Endothelial cell of umbilical vein (primary cell): ENCODE results near the gene GLRX. TPM values are rescaled to one million over a fixed set of nuclear protein-coding genes. Genes with fewer than 3 reads are reported as not detected.

ENCODE experiments used
- BruUV-seq: library from RNA; stranded (reverse); fragments of 400-500 nt; replicated peaks from 2 replicates; lab custom pipeline; 2021; lab: Mats Ljungman, UMichigan
- CTCF ChIA-PET: fragments of 300-600, 350-600 bp; sonication (Branson Sonifier 250); formaldehyde crosslinking; loops from one replicate; lab custom pipeline; 2021; ENCODE audit warnings: antibody characterized with exemption, inconsistent platforms; lab: Charles Lee
- POLR2A ChIA-PET: fragments of 300-600, 350-600 bp; sonication (Branson Sonifier 250); formaldehyde crosslinking; loops from one replicate; lab custom pipeline; 2021; ENCODE audit warnings: antibody characterized with exemption, inconsistent platforms; lab: Charles Lee
- DNase-seq: peaks from one replicate; pipeline ENCODE4 v3.0.0-alpha.2; 2011; ENCODE audit warnings: low read depth, low spot score
- FAIRE-seq: peaks from 2 replicates; lab custom pipeline; 2011; peaks lifted over from hg19 to GRCh38; lab: Jason Lieb, UNC
- H2AFZ ChIP-seq: 2 replicates; pipeline ENCODE4 v1.6.0; 2012; ENCODE audit warnings: low read depth, low read length, control low read depth, inconsistent platforms
- H3K27ac ChIP-seq: 2 replicates; pipeline ENCODE4 v1.5.1; 2011; ENCODE audit warnings: low read depth, mild to moderate bottlenecking, control low read depth, low read length, moderate library complexity; ENCODE audit not compliant: insufficient read depth
- H3K27me3 ChIP-seq, 2 experiments: 2 replicates each; pipeline versions ENCODE4 v1.6.0 to v1.6.1; 2011; ENCODE audit warnings: low read length in 2 of 2, mixed read lengths in 1 of 2; ENCODE audit not compliant: control insufficient read depth in 2 of 2, insufficient read depth in 2 of 2
- H3K36me3 ChIP-seq, 2 experiments: 2 replicates in 1 of 2; 3 replicates in 1 of 2; pipeline ENCODE4 v1.5.1; 2011; ENCODE audit warnings: low read length in 2 of 2, mild to moderate bottlenecking in 1 of 2, moderate library complexity in 1 of 2; ENCODE audit not compliant: control insufficient read depth in 2 of 2, insufficient read depth in 2 of 2; ENCODE audit errors: extremely low read depth in 1 of 2
- H3K4me1 ChIP-seq: 3 replicates; pipeline ENCODE4 v1.5.1; 2011; ENCODE audit warnings: mild to moderate bottlenecking, low read length; ENCODE audit not compliant: control insufficient read depth, insufficient read depth; ENCODE audit errors: extremely low read depth
- H3K4me2 ChIP-seq: 2 replicates; pipeline ENCODE4 v1.6.1; 2011; ENCODE audit warnings: low read length, control low read depth, mixed read lengths; ENCODE audit not compliant: insufficient read depth
- H3K4me3 ChIP-seq, 3 experiments: fragments of 200-600 bp in 1 of 3; sonication (generic), shearing (Covaris generic) in 1 of 3; replicated peaks in 1 of 3; 2 replicates each; pipeline ENCODE4 v1.5.1; 2011 to 2016; ENCODE audit warnings: control low read depth in 3 of 3, low read length in 3 of 3, mild to moderate bottlenecking in 2 of 3, inconsistent platforms in 1 of 3, low read depth in 1 of 3, moderate library complexity in 1 of 3; ENCODE audit not compliant: insufficient read depth in 1 of 3
- H3K79me2 ChIP-seq: 2 replicates; pipeline ENCODE4 v1.6.0; 2012; ENCODE audit warnings: low read length, inconsistent platforms; ENCODE audit not compliant: control insufficient read depth, insufficient read depth
- H3K9ac ChIP-seq: replicated peaks from 2 replicates; pipeline ENCODE3; 2011; ENCODE audit warnings: low read length, control low read depth; ENCODE audit not compliant: insufficient read depth; ENCODE audit errors: extremely low read depth
- H3K9me1 ChIP-seq: replicated peaks from 3 replicates; pipeline ENCODE4 v1.6.0; 2011; ENCODE audit warnings: mild to moderate bottlenecking, low read length; ENCODE audit not compliant: control insufficient read depth, insufficient read depth; ENCODE audit errors: extremely low read depth
- H3K9me3 ChIP-seq: replicated peaks from 2 replicates; pipeline ENCODE4 v1.5.1; 2012; ENCODE audit warnings: low read length, inconsistent platforms; ENCODE audit not compliant: control insufficient read depth, insufficient read depth
- H4K20me1 ChIP-seq: replicated peaks from 2 replicates; pipeline ENCODE3; 2011; ENCODE audit warnings: mild to moderate bottlenecking, low read length; ENCODE audit not compliant: control insufficient read depth, insufficient read depth; ENCODE audit errors: extremely low read depth
- EZH2 ChIP-seq: IDR thresholded peaks from 2 replicates; pipeline ENCODE4 v1.6.1; 2012; ENCODE audit warnings: borderline replicate concordance, low read depth, mild to moderate bottlenecking, moderate library complexity, low read length, inconsistent platforms; ENCODE audit not compliant: severe bottlenecking
- FOS ChIP-seq: IDR thresholded peaks from 2 replicates; pipeline ENCODE4 v1.6.1; 2011; ENCODE audit warnings: mild to moderate bottlenecking, low read length, moderate library complexity, borderline replicate concordance; ENCODE audit not compliant: insufficient read depth
- GATA2 ChIP-seq: IDR thresholded peaks from 2 replicates; pipeline ENCODE4 v1.7.0; 2011; ENCODE audit warnings: low read depth, mild to moderate bottlenecking, moderate library complexity, mixed read lengths, low read length; ENCODE audit not compliant: insufficient read length, insufficient read depth
- JUN ChIP-seq: IDR thresholded peaks from 2 replicates; pipeline ENCODE4 v1.6.1; 2011; ENCODE audit warnings: borderline replicate concordance, low read depth; ENCODE audit not compliant: insufficient read length, insufficient read depth
- MYC ChIP-seq: IDR thresholded peaks from one replicate; pipeline ENCODE4 v1.6.1; 2011; ENCODE audit warnings: mild to moderate bottlenecking, low read depth, low read length
- POLR2A ChIP-seq: IDR thresholded peaks from 2 replicates; pipeline ENCODE4 v1.6.1; 2012; ENCODE audit warnings: low read depth, mild to moderate bottlenecking, control low read depth, low read length
- POLR2AphosphoS5 ChIP-seq: IDR thresholded peaks from 2 replicates; pipeline ENCODE4 v1.6.1; 2012; ENCODE audit warnings: low read depth, mild to moderate bottlenecking, control low read depth, low read length, moderate library complexity; ENCODE audit not compliant: insufficient read depth
- dilution Hi-C: fragments of 300-500 bp; cut with MboI; formaldehyde crosslinking; loops from one replicate; pipeline ENCODE4 v1.15.0; 2019; ENCODE audit warnings: low sequenced_read_pairs; ENCODE audit not compliant: extremely low pct_ligation_motif_present
- intact Hi-C: fragments of 100-400 bp; cut with micrococcal nuclease; formaldehyde crosslinking; loops from one replicate; pipeline ENCODE4 v1.10.0; 2022
- polyA plus RNA-seq, 4 experiments: library from polyadenylated mRNA; depleted of rRNA in 3 of 4; stranded (reverse) in 3 of 4; unstranded in 1 of 4; fragments of >200 nt; gene quantifications; 2 replicates each; pipeline versions ENCODE4 v1.2.1 to v1.2.3, GENCODE V29; 2011 to 2012; ENCODE audit warnings: missing spikeins in 1 of 4
- total RNA-seq: library from RNA; stranded (reverse); gene quantifications from 2 replicates; pipeline ENCODE4 v1.2.3, GENCODE V29; 2021
- TF ChIP-seq, protein P1 (sequence below): IDR thresholded peaks from 2 replicates; pipeline ENCODE4 v1.6.1; 2011; ENCODE audit not compliant: insufficient read depth, insufficient read length
- TF ChIP-seq, protein P2 (sequence below), 2 donors: IDR thresholded peaks; 1 replicate in 1 of 2; 2 replicates in 1 of 2; pipeline ENCODE4 v1.5.1; 2011; ENCODE audit warnings: low read length in 2 of 2, mild to moderate bottlenecking in 2 of 2, moderate library complexity in 2 of 2, control low read depth in 1 of 2, inconsistent platforms in 1 of 2, low read depth in 1 of 2; ENCODE audit not compliant: insufficient read depth in 1 of 2; ENCODE audit errors: extremely low read depth in 1 of 2

The GLRX gene
- total and polyA plus RNA-seq, 2 donors (not counting 3 experiments of a cell fraction or from before 2014, with no cell fraction given): 14.2 to 40.3 TPM

DNA sequence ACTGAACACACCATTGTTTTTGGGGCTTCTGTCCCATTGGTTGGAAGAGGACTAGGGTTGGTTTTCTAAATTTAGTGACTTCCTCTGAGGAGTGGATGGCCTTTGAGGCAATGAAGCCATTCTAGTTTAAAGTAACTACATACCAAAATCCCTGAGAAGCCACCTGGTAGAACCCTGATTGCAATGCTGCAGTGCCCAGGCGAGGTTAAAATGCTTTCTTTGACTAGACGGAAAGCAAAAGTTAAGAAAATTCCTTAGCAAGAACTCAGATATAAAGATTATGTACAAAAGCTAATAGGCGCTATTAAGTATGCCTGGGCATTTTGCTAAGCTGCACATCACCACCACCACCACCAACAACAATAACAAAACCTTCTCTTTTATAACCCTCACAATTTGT is 20.6 kb downstream of the GLRX start:
- Histone ChIP-seq H3K27ac (no peak overlapping the region), H3K9me1 (no peaks in the 10 kb centered on the region), H3K27me3 (no peaks in the 10 kb centered on the region), H2AFZ (no peak overlapping the region), H3K36me3 (no peaks in the 10 kb centered on the region), H3K4me1 (no peaks in the 10 kb centered on the region), H3K4me2 (no peak overlapping the region), H3K9ac (no peak overlapping the region), H3K4me3 (no peak overlapping the region), H3K79me2 (no peaks in the 10 kb centered on the region), H3K9me3 (no peaks in the 10 kb centered on the region), H4K20me1 (no peaks in the 10 kb centered on the region)
- CTCF ChIA-PET: interaction anchor here (1.6 kb wide), 1 partner anchor 21 kb away, joined by 6 read pairs; no protein-coding TSS in a partner anchor
- TF ChIP-seq MYC: no peak
- TF ChIP-seq JUN: no peak
- TF ChIP-seq GATA2: no peak
- no peak for TF ChIP-seq FOS
- TF ChIP-seq, protein P1, sequence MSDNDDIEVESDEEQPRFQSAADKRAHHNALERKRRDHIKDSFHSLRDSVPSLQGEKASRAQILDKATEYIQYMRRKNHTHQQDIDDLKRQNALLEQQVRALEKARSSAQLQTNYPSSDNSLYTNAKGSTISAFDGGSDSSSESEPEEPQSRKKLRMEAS: no peak
- TF ChIP-seq, protein P2, sequence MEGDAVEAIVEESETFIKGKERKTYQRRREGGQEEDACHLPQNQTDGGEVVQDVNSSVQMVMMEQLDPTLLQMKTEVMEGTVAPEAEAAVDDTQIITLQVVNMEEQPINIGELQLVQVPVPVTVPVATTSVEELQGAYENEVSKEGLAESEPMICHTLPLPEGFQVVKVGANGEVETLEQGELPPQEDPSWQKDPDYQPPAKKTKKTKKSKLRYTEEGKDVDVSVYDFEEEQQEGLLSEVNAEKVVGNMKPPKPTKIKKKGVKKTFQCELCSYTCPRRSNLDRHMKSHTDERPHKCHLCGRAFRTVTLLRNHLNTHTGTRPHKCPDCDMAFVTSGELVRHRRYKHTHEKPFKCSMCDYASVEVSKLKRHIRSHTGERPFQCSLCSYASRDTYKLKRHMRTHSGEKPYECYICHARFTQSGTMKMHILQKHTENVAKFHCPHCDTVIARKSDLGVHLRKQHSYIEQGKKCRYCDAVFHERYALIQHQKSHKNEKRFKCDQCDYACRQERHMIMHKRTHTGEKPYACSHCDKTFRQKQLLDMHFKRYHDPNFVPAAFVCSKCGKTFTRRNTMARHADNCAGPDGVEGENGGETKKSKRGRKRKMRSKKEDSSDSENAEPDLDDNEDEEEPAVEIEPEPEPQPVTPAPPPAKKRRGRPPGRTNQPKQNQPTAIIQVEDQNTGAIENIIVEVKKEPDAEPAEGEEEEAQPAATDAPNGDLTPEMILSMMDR (IDR thresholded peaks at IDR 0.05; ENCODE audit: extremely low read depth in 1 of 2, insufficient read depth in 1 of 2, low read depth in 1 of 2, low read length in 2 of 2): no peak
- TF ChIP-seq POLR2A: no peak
- TF ChIP-seq POLR2AphosphoS5: no peak
- no peak for TF ChIP-seq EZH2
- FAIRE-seq (peak; percentile 83), DNase-seq (no peak)
- POLR2A ChIA-PET: no interaction called here
- intact Hi-C loops (no loop called here), dilution Hi-C loops (no loop called here)
- no TSS peak for BruUV-seq
